Upper lobe of right lung (tissue), 1 donor: ENCODE measurements around the gene GNAI3. TPM values are rescaled to one million over a fixed set of nuclear protein-coding genes. Genes with fewer than 3 reads are reported as not detected.

Source experiments
- ATAC-seq: fragments of 200-7000 bp; cut with Tn5 transposase; one replicate; pipeline ENCODE4 v1.9.1; 2020; ENCODE audit warnings: mild to moderate bottlenecking, moderate library complexity
- DNase-seq: peaks from one replicate; pipeline ENCODE4 v3.0.0-alpha.2; 2020
- H3K27ac ChIP-seq: fragments of 200-600 bp; one replicate; pipeline ENCODE4 v1.8.0; 2022
- H3K27me3 ChIP-seq: fragments of 200-600 bp; one replicate; pipeline ENCODE4 v1.8.0; 2022; ENCODE audit warnings: mild to moderate bottlenecking
- H3K36me3 ChIP-seq: fragments of 200-600 bp; one replicate; pipeline ENCODE4 v1.8.0; 2022
- H3K4me1 ChIP-seq: fragments of 200-600 bp; one replicate; pipeline ENCODE4 v1.8.0; 2022
- H3K4me3 ChIP-seq: fragments of 200-600 bp; one replicate; pipeline ENCODE4 v1.8.0; 2022; ENCODE audit warnings: mild to moderate bottlenecking
- H3K9me3 ChIP-seq: fragments of 200-600 bp; one replicate; pipeline ENCODE4 v1.8.0; 2022
- CTCF ChIP-seq: fragments of 200-600 bp; IDR thresholded peaks from one replicate; pipeline ENCODE4 v1.8.0; 2022; ENCODE audit warnings: antibody characterized with exemption
- intact Hi-C: fragments of 100-400 bp; cut with DNase I; formaldehyde crosslinking; loops from one replicate; pipeline ENCODE4 v1.11.0; 2022
- total RNA-seq: library from RNA; stranded (reverse); fragmentation: NEBNext Ultra II Directional; extraction: Animal tissue kit (Norgen Biotek cat#: 25700); gene quantifications from one replicate; pipeline ENCODE4 v1.2.1, GENCODE V29; 2021
- donor health status: DM: no; HTN: yes; CAD: no; lungs with severe emphysema.

Gene GNAI3
- total RNA-seq, 1 donor from 2014 or later = 6.9 TPM

GRCh38 chr1:109538827-109539555 lies 9.4 kb upstream of the GNAI3 start:
- intact Hi-C loops = no loop called here
- H3K36me3 ChIP-seq = no peaks in the 10 kb centered on the region
- H3K27ac ChIP-seq = no peak overlapping the region
- DNase-seq = no peak
- no peak overlapping the region for H3K4me3 ChIP-seq
- no peaks in the 10 kb centered on the region for H3K27me3 ChIP-seq
- no peak for ATAC-seq
- H3K9me3 ChIP-seq = no peaks in the 10 kb centered on the region
- H3K4me1 ChIP-seq = no peaks in the 10 kb centered on the region
- no peak for TF ChIP-seq CTCF

- no peaks in the 10 kb centered on the region for H3K27me3 ChIP-seq
These were observed 8.7 kb upstream of the GNAI3 start, which contains the start of gene GPR61 for GRCh38 chr1:109539676-109540075. Gene GPR61 (plus strand): TSS chr1:109539872. CDS start chr1:109543023, 3,151 bp downstream.

GRCh38 chr1:109541102-109541501 lies 7.3 kb upstream of the GNAI3 start:
- DNase-seq (no peak), ATAC-seq (no peak)
- Histone ChIP-seq H3K4me3 (no peak overlapping the region), H3K9me3 (no peaks in the 10 kb centered on the region), H3K27me3 (no peaks in the 10 kb centered on the region), H3K27ac (no peak overlapping the region), H3K36me3 (no peaks in the 10 kb centered on the region), H3K4me1 (no peaks in the 10 kb centered on the region)
- TF ChIP-seq CTCF = no peak
- intact Hi-C loops = loop anchor here (10.0 kb wide), 1 partner anchor 234 kb away; no protein-coding TSS in a partner anchor

More at GRCh38 chr1:109539676-109540075, 8.7 kb upstream of the GNAI3 start, which contains the start of gene GPR61:
- DNase-seq = no peak
- Histone ChIP-seq H3K4me1 (no peaks in the 10 kb centered on the region), H3K4me3 (no peak within 1 kb of the TSS), H3K9me3 (no peaks in the 10 kb centered on the region), H3K36me3 (no peaks in the 10 kb centered on the region), H3K27ac (no peak within 1 kb of the TSS)
- intact Hi-C loops = loop anchor here (10.0 kb wide), 1 partner anchor 235 kb away; no protein-coding TSS in a partner anchor
- TF ChIP-seq CTCF = no peak
- ATAC-seq = no peak

- no peaks in the 10 kb centered on the region for H3K27me3 ChIP-seq
- H3K36me3 ChIP-seq = no peaks in the 10 kb centered on the region
- DNase-seq (no peak), ATAC-seq (no peak)
- no peak for TF ChIP-seq CTCF
- H3K4me3 ChIP-seq = no peak overlapping the region
- intact Hi-C loops = loop anchor here (10.0 kb wide), 1 partner anchor 232 kb away; no protein-coding TSS in a partner anchor
- no peaks in the 10 kb centered on the region for H3K9me3 ChIP-seq
- H3K27ac ChIP-seq = no peak overlapping the region
- H3K4me1 ChIP-seq = peaks cover 13% of the 10 kb centered on the region
These were observed 5.8 kb upstream of the GNAI3 start for GRCh38 chr1:109542657-109543056.

GRCh38 chr1:109543283-109543987 lies 5.0 kb upstream of the GNAI3 start:
- ATAC-seq (no peak), DNase-seq (no peak)
- no peak for TF ChIP-seq CTCF
- no peaks in the 10 kb centered on the region for H3K9me3 ChIP-seq
- intact Hi-C loops = loop anchor here (10.0 kb wide), 1 partner anchor 231 kb away; no protein-coding TSS in a partner anchor
- H3K27me3 ChIP-seq = no peaks in the 10 kb centered on the region
- no peak overlapping the region for H3K4me3 ChIP-seq
- H3K4me1 ChIP-seq = peaks cover 13% of the 10 kb centered on the region
- no peak overlapping the region for H3K27ac ChIP-seq
- H3K36me3 ChIP-seq = no peaks in the 10 kb centered on the region
